Mesendoderm (in vitro differentiated cells): ENCODE results near the gene ELAVL2.

ENCODE experiments used
- DNase-seq: peaks from one replicate; pipeline ENCODE4 v3.0.0; 2013
- H2AK5ac ChIP-seq: 2 replicates; pipeline ENCODE4 v1.6.1; 2013; ENCODE audit warnings: low read length, inconsistent platforms
- H2BK120ac ChIP-seq: 2 replicates; pipeline ENCODE4 v1.6.1; 2013; ENCODE audit warnings: low read depth, mild to moderate bottlenecking, low read length, moderate library complexity, mixed read lengths
- H2BK15ac ChIP-seq: replicated peaks from 2 replicates; pipeline ENCODE4 v1.6.1; 2013; ENCODE audit warnings: low read depth, mild to moderate bottlenecking, moderate library complexity
- H2BK5ac ChIP-seq: 2 replicates; pipeline ENCODE4 v1.6.1; 2013; ENCODE audit warnings: low read length, inconsistent platforms
- H3K18ac ChIP-seq: 2 replicates; pipeline ENCODE4 v1.6.1; 2013; ENCODE audit warnings: mild to moderate bottlenecking, low read length, mixed read lengths
- H3K23ac ChIP-seq: one replicate; pipeline ENCODE4 v1.6.1; 2013; ENCODE audit warnings: low read length
- H3K27ac ChIP-seq: 2 replicates; pipeline ENCODE4 v1.5.1; 2013; ENCODE audit warnings: low read depth, mild to moderate bottlenecking, inconsistent platforms, low read length, moderate library complexity
- H3K27me3 ChIP-seq: 2 replicates; pipeline ENCODE4 v1.6.1; 2013; ENCODE audit warnings: low read length, control low read depth, mild to moderate bottlenecking, inconsistent platforms; ENCODE audit not compliant: insufficient read depth, poor library complexity
- H3K36me3 ChIP-seq: 2 replicates; pipeline ENCODE4 v1.6.1; 2013; ENCODE audit warnings: low read length, inconsistent platforms; ENCODE audit not compliant: control insufficient read depth, insufficient read depth
- H3K4ac ChIP-seq: one replicate; pipeline ENCODE4 v1.6.1; 2013; ENCODE audit warnings: low read depth, mild to moderate bottlenecking, low read length, moderate library complexity
- H3K4me1 ChIP-seq: 2 replicates; pipeline ENCODE4 v1.6.1; 2013; ENCODE audit warnings: low read depth, low read length, inconsistent platforms; ENCODE audit not compliant: control insufficient read depth
- H3K4me2 ChIP-seq: 2 replicates; pipeline ENCODE4 v1.6.1; 2013; ENCODE audit warnings: low read length
- H3K4me3 ChIP-seq: 2 replicates; pipeline ENCODE4 v1.5.1; 2013; ENCODE audit warnings: mild to moderate bottlenecking, low read length
- H3K56ac ChIP-seq: one replicate; pipeline ENCODE4 v1.6.1; 2013; ENCODE audit warnings: low read length
- H3K79me1 ChIP-seq: 2 replicates; pipeline ENCODE4 v1.6.1; 2013; ENCODE audit warnings: low read length, inconsistent platforms
- H3K79me2 ChIP-seq: 2 replicates; pipeline ENCODE4 v1.6.1; 2013; ENCODE audit warnings: mild to moderate bottlenecking, low read length; ENCODE audit not compliant: control insufficient read depth, insufficient read depth
- H3K9ac ChIP-seq: 2 replicates; pipeline ENCODE4 v1.6.1; 2013; ENCODE audit warnings: low read length, inconsistent platforms
- H4K5ac ChIP-seq: one replicate; pipeline ENCODE4 v1.6.1; 2013; ENCODE audit warnings: low read length
- H4K8ac ChIP-seq: one replicate; pipeline ENCODE4 v1.6.1; 2013; ENCODE audit warnings: low read depth, mild to moderate bottlenecking, control low read depth, low read length, moderate library complexity
- WGBS: extraction: QIAGEN DNeasy Blood & Tissue Kit; methylation state at CpG from one replicate; pipeline ENCODE4 v1.1.7; 2013; ENCODE audit warnings: low lambda C conversion rate, missing lambda C conversion rate; ENCODE audit not compliant: insufficient coverage; ENCODE audit errors: extremely low coverage; 5-methylcytosine and 5-hydroxymethylcytosine counted together

The ELAVL2 gene

GRCh38 chr9:23746317-23746716, 79.7 kb downstream of the ELAVL2 start:
- peak overlapping the region; percentile 56 for H4K8ac ChIP-seq
- no peak overlapping the region for H2AK5ac ChIP-seq
- H3K27ac ChIP-seq: no peak overlapping the region
- no peak overlapping the region for H4K5ac ChIP-seq
- no peak overlapping the region for H3K56ac ChIP-seq
- H3K36me3 ChIP-seq: no peaks in the 10 kb centered on the region
- H2BK5ac ChIP-seq: no peak overlapping the region
- no peak overlapping the region for H3K18ac ChIP-seq
- no peak overlapping the region for H3K4me3 ChIP-seq
- H3K27me3 ChIP-seq: no peaks in the 10 kb centered on the region
- no peak overlapping the region for H3K4me2 ChIP-seq
- no peak overlapping the region for H2BK15ac ChIP-seq
- DNase-seq: peak; percentile 92
- peaks cover 10% of the 10 kb centered on the region for H3K4me1 ChIP-seq
- no peak overlapping the region for H3K9ac ChIP-seq
- H3K79me1 ChIP-seq: peaks cover 1% of the 10 kb centered on the region
- peaks cover 4% of the 10 kb centered on the region for H3K79me2 ChIP-seq
- no CpG with 5 or more reads among the region's 2 CpGs for WGBS
- H3K23ac ChIP-seq: no peak overlapping the region
- no peak overlapping the region for H2BK120ac ChIP-seq
- H3K4ac ChIP-seq: no peak overlapping the region

GRCh38 chr9:23743036-23743435, 83.0 kb downstream of the ELAVL2 start:
- H3K4ac ChIP-seq: no peak overlapping the region
- H3K79me1 ChIP-seq: peaks cover 5% of the 10 kb centered on the region
- no peak for DNase-seq
- no peak overlapping the region for H3K23ac ChIP-seq
- H3K79me2 ChIP-seq: peaks cover 5% of the 10 kb centered on the region
- no peak overlapping the region for H3K9ac ChIP-seq
- no peaks in the 10 kb centered on the region for H3K27me3 ChIP-seq
- H2BK15ac ChIP-seq: no peak overlapping the region
- no peak overlapping the region for H3K56ac ChIP-seq
- H2BK120ac ChIP-seq: no peak overlapping the region
- no peak overlapping the region for H3K27ac ChIP-seq
- H3K36me3 ChIP-seq: no peaks in the 10 kb centered on the region
- no peak overlapping the region for H3K4me3 ChIP-seq
- no peak overlapping the region for H3K4me2 ChIP-seq
- no peak overlapping the region for H2BK5ac ChIP-seq
- WGBS: no CpG with 5 or more reads among the region's 3 CpGs
- no peak overlapping the region for H4K8ac ChIP-seq
- H3K18ac ChIP-seq: no peak overlapping the region
- H3K4me1 ChIP-seq: peaks cover 16% of the 10 kb centered on the region
- no peak overlapping the region for H2AK5ac ChIP-seq
- H4K5ac ChIP-seq: no peak overlapping the region

GRCh38 chr9:23741351-23741750, 84.7 kb downstream of the ELAVL2 start:
- no peak overlapping the region for H2BK5ac ChIP-seq
- peak overlapping the region; percentile 67 for H2AK5ac ChIP-seq
- WGBS: no CpG with 5 or more reads among the region's 1 CpG
- DNase-seq: peak; percentile 78
- no peak overlapping the region for H3K4me2 ChIP-seq
- H3K56ac ChIP-seq: peak overlapping the region; percentile 53
- H4K8ac ChIP-seq: no peak overlapping the region
- no peak overlapping the region for H3K23ac ChIP-seq
- H3K36me3 ChIP-seq: no peaks in the 10 kb centered on the region
- no peak overlapping the region for H3K4me3 ChIP-seq
- peaks cover 18% of the 10 kb centered on the region for H3K4me1 ChIP-seq
- H3K27ac ChIP-seq: no peak overlapping the region
- no peak overlapping the region for H4K5ac ChIP-seq
- no peak overlapping the region for H3K9ac ChIP-seq
- H3K4ac ChIP-seq: no peak overlapping the region
- peaks cover 5% of the 10 kb centered on the region for H3K79me1 ChIP-seq
- no peak overlapping the region for H2BK120ac ChIP-seq
- H3K27me3 ChIP-seq: no peaks in the 10 kb centered on the region
- H3K79me2 ChIP-seq: peaks cover 6% of the 10 kb centered on the region
- no peak overlapping the region for H3K18ac ChIP-seq
- H2BK15ac ChIP-seq: no peak overlapping the region

- Histone ChIP-seq H3K79me2 (peaks cover 6% of the 10 kb centered on the region), H3K27ac (no peak overlapping the region), H3K56ac (no peak overlapping the region), H2BK120ac (no peak overlapping the region), H3K27me3 (no peaks in the 10 kb centered on the region), H3K4me3 (no peak overlapping the region), H3K36me3 (no peaks in the 10 kb centered on the region), H3K23ac (no peak overlapping the region), H4K5ac (no peak overlapping the region), H3K79me1 (peaks cover 5% of the 10 kb centered on the region), H4K8ac (no peak overlapping the region), H2BK15ac (no peak overlapping the region), H2AK5ac (no peak overlapping the region), H3K4ac (no peak overlapping the region), H3K4me1 (peaks cover 14% of the 10 kb centered on the region), H2BK5ac (no peak overlapping the region), H3K4me2 (no peak overlapping the region), H3K18ac (no peak overlapping the region), H3K9ac (no peak overlapping the region)
- no peak for DNase-seq
- WGBS: no CpG with 5 or more reads among the region's 2 CpGs
Measured at GRCh38 chr9:23740531-23740930, 85.5 kb downstream of the ELAVL2 start.

- Histone ChIP-seq H2AK5ac (no peak overlapping the region), H3K9ac (no peak overlapping the region), H3K23ac (no peak overlapping the region), H3K27ac (no peak overlapping the region), H2BK15ac (no peak overlapping the region), H3K79me1 (peaks cover 5% of the 10 kb centered on the region), H3K4me2 (no peak overlapping the region), H3K18ac (no peak overlapping the region), H3K4me1 (peaks cover 14% of the 10 kb centered on the region), H3K4me3 (no peak overlapping the region), H3K27me3 (no peaks in the 10 kb centered on the region), H2BK5ac (no peak overlapping the region), H3K36me3 (no peaks in the 10 kb centered on the region), H3K56ac (no peak overlapping the region), H4K8ac (no peak overlapping the region), H3K79me2 (peaks cover 6% of the 10 kb centered on the region), H3K4ac (no peak overlapping the region), H2BK120ac (no peak overlapping the region), H4K5ac (no peak overlapping the region)
- WGBS: no CpG with 5 or more reads among the region's 3 CpGs
- DNase-seq: no peak
Measured at GRCh38 chr9:23739753-23740152, 86.3 kb downstream of the ELAVL2 start.

- H2AK5ac ChIP-seq: no peak overlapping the region
- peaks cover 4% of the 10 kb centered on the region for H3K79me1 ChIP-seq
- no peak overlapping the region for H3K4me2 ChIP-seq
- no peak overlapping the region for H3K23ac ChIP-seq
- H3K4me1 ChIP-seq: peaks cover 17% of the 10 kb centered on the region
- DNase-seq: peak; percentile 73
- no peak overlapping the region for H2BK120ac ChIP-seq
- H2BK15ac ChIP-seq: no peak overlapping the region
- no peak overlapping the region for H3K56ac ChIP-seq
- H4K5ac ChIP-seq: no peak overlapping the region
- no peak overlapping the region for H2BK5ac ChIP-seq
- H4K8ac ChIP-seq: no peak overlapping the region
- H3K4ac ChIP-seq: no peak overlapping the region
- H3K27ac ChIP-seq: no peak overlapping the region
- no peaks in the 10 kb centered on the region for H3K36me3 ChIP-seq
- peak overlapping the region; percentile 13 for H3K18ac ChIP-seq
- no peak overlapping the region for H3K4me3 ChIP-seq
- peaks cover 3% of the 10 kb centered on the region for H3K79me2 ChIP-seq
- H3K27me3 ChIP-seq: no peaks in the 10 kb centered on the region
- WGBS: no CpG with 5 or more reads among the region's 5 CpGs
- H3K9ac ChIP-seq: no peak overlapping the region
Measured at GRCh38 chr9:23736293-23736692, 89.7 kb downstream of the ELAVL2 start.
